Measurements from ENCODE around the gene ATPAF1.

ATPAF1 gene

DNA sequence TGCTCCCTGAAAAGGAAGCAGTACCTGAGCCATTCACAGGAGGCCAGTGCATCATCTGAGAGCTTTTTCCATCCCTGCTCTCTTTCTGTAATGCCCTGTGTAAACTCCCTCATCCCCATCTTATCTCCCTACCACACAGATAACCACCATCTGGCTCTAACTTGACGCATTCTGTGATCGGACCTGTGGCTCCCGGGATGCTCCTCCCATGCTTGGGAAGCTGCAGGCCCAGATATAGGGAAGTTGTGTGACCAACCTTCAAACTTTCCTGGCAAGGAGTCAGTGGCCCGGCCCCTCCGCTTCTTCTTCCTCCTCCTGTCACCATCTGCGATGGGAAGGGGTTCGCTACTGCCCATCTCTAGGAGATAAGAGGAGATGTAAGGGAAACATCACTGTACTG lies 85.2 kb downstream of the ATPAF1 start:
- DNase-seq, result no peak
